Naive B cell (primary cell): Measurements from ENCODE around the gene SBK2. TPM values are rescaled to one million over a fixed set of nuclear protein-coding genes. Genes with fewer than 3 reads are reported as not detected.

Experiments used
- ATAC-seq, 2 donors: fragments of 150-1000 bp; cut with Tn5 transposase; 2 replicates each; pipeline ENCODE4 v1.10.0; 2021; ENCODE audit warnings: low read depth in 2 of 2, mild to moderate bottlenecking in 2 of 2, moderate library complexity in 2 of 2
- DNase-seq: peaks from one replicate; pipeline ENCODE4 v3.0.0; 2022
- H3K27ac Mint-ChIP-seq, 6 donors: one replicate each; pipeline ENCODE4 v1.8.0; 2020 to 2022; ENCODE audit warnings: mild to moderate bottlenecking in 6 of 6, mixed read lengths in 6 of 6, moderate library complexity in 5 of 6, inconsistent platforms in 2 of 6
- H3K27me3 Mint-ChIP-seq, 3 donors: one replicate each; pipeline ENCODE4 v1.8.0; 2021 to 2022; ENCODE audit warnings: mixed read lengths in 3 of 3, mild to moderate bottlenecking in 1 of 3
- H3K36me3 Mint-ChIP-seq, 2 donors: one replicate each; pipeline ENCODE4 v1.8.0; 2020 to 2022; ENCODE audit warnings: mixed read lengths in 2 of 2, inconsistent platforms in 1 of 2, mild to moderate bottlenecking in 1 of 2
- H3K4me1 Mint-ChIP-seq, 3 donors: one replicate each; pipeline ENCODE4 v1.8.0; 2020 to 2022; ENCODE audit warnings: mixed read lengths in 3 of 3, inconsistent platforms in 1 of 3, mild to moderate bottlenecking in 1 of 3, moderate library complexity in 1 of 3
- H3K4me3 Mint-ChIP-seq, 8 donors: one replicate each; pipeline ENCODE4 v1.8.0; 2020 to 2022; ENCODE audit warnings: mild to moderate bottlenecking in 8 of 8, mixed read lengths in 8 of 8, moderate library complexity in 8 of 8, inconsistent platforms in 2 of 8
- H3K9me3 Mint-ChIP-seq, 7 donors: one replicate each; pipeline ENCODE4 v1.8.0; 2020 to 2022; ENCODE audit warnings: mixed read lengths in 7 of 7, mild to moderate bottlenecking in 5 of 7, inconsistent platforms in 2 of 7, moderate library complexity in 1 of 7
- polyA plus RNA-seq, 6 donors: library from polyadenylated mRNA; unstranded; fragments of 300-500 nt; fragmentation: Illumina TruSeq; gene quantifications; one replicate each; pipeline ENCODE4 v1.2.3, GENCODE V29; 2021; ENCODE audit warnings: low read depth in 6 of 6

SBK2 gene
- polyA plus RNA-seq, 6 donors from 2014 or later = not detected

DNA sequence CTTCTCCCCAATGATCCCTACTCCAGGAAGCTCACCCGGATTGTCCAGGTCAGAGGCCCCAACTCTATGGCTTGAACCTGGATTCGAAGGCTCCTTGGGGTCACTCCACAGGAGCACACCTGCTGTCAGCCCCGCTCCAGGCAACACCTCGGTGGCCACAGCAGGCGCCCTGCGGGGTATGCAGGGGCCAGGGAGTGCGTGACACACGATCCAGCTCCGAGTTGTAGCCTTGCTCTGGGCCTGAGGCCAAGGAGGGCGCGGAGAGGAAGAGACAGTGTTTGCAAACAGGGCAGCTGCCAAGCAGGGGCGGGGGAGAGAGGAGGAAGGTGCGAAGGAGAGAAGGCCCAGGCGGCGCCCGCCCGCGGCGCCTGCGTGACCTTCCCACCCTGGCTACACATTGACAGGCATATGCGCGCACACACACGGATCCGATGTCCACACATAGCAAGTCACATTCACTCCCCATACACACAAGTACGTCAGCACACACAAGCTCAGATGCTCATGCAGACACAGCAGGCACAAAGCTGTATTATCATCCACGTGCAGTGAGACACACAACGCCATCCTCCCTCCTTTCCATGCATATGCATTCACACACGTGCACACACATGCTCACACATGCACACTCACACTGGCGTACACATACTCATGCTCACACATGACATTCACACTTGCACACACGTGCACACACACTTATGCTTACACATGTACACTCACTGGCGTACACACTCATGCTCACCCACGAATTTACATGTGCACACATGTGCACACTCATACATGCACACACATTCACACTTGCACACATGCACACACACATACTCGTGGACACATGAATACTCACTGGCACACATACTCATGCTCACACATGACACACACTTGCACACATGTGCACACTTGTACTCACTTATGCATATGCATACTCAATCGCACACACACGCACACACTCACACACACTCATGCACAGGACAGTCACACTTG, 10.4 kb downstream of the SBK2 start:
- no peaks in the 10 kb centered on the region for H3K36me3 Mint-ChIP-seq
- DNase-seq (no peak), ATAC-seq (no peak)
- H3K9me3 Mint-ChIP-seq = no peaks in the 10 kb centered on the region
- no peak overlapping the region for H3K4me3 Mint-ChIP-seq
- peaks cover 4 to 12% (median 8%) of the 10 kb centered on the region in 3 donors for H3K27me3 Mint-ChIP-seq
- no peak overlapping the region for H3K27ac Mint-ChIP-seq
- no peaks in the 10 kb centered on the region for H3K4me1 Mint-ChIP-seq

DNA sequence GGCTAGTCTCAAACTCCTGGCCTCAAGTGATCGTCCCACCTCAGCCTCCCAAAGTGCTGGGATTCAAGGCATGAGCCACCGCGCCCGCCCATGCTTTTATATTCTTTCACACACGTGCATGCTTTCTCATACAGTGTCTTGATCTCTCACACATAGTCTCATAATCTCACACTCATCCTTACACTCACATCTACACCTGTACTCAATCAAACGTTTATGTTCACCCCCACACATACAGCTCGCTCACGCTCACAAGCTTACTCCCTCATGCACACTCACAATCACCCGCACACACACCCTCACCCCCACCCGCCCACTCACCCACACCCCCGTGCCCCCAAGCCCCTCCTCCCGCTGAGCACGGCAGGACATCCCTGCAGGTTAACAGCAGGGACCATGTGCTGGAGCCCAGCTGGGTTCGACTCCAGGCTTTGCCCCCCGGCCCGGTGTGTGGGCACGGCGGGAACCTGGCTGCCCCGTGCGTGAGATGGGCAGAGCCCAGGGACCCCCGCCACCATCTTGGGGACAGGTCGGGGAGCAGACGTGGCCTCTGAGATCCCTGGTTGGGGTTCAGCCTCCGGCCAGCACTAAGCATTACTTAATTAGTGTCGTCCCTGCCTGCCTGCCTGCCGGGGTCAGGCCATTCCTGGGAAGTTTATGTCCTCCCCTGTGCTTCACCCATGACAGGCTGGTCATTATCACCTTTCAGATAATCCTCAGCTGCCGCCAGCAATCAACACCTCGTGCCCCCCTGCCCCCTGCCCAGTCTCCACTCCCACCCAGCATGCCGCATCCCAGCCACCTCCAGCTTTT, 11.4 kb downstream of the SBK2 start:
- DNase-seq = no peak
- Mint-ChIP-seq H3K4me1 (no peaks in the 10 kb centered on the region), H3K36me3 (no peaks in the 10 kb centered on the region), H3K27ac (peak overlapping the region in 1 of 6 donors; percentile 37), H3K4me3 (no peak overlapping the region), H3K9me3 (no peaks in the 10 kb centered on the region), H3K27me3 (peaks cover 4 to 12% (median 8%) of the 10 kb centered on the region in 3 donors)
- no peak for ATAC-seq

DNA sequence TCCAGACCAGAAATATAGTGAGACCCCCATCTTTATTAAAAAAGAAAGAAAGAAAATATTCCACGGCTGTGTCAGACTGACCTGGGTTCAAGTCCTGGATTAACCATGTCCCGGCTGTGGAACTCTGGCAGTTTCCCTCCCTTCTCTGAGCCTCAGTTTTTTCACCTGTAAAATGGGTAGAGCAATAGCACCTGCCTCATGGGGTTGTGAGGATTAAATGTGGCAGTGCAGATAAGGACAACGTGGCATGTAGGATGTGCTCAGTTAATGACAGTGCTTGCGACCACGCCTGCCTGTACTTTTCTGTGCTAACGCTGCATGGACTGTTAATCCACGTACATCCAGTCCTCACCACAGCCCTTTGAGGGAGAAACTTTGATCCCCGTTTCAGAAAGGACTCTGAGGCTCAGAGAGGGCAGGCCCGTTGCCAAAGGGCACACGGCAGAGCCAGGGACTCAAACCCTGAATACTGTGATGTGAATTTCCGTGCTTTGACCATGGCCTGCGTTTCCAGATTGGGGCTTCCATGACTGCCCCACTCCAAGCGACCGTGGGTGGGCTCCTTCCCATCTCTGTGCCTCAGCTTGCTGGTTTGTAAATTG, 16.1 kb downstream of the SBK2 start:
- peaks cover 7 to 12% (median 11%) of the 10 kb centered on the region in 3 donors for H3K4me1 Mint-ChIP-seq
- H3K27ac Mint-ChIP-seq = no peak overlapping the region
- H3K9me3 Mint-ChIP-seq = no peaks in the 10 kb centered on the region
- no peak overlapping the region for H3K4me3 Mint-ChIP-seq
- no peaks in the 10 kb centered on the region for H3K36me3 Mint-ChIP-seq
- H3K27me3 Mint-ChIP-seq = peaks cover 4 to 12% (median 8%) of the 10 kb centered on the region in 3 donors
- no peak for ATAC-seq
- no peak for DNase-seq

DNA sequence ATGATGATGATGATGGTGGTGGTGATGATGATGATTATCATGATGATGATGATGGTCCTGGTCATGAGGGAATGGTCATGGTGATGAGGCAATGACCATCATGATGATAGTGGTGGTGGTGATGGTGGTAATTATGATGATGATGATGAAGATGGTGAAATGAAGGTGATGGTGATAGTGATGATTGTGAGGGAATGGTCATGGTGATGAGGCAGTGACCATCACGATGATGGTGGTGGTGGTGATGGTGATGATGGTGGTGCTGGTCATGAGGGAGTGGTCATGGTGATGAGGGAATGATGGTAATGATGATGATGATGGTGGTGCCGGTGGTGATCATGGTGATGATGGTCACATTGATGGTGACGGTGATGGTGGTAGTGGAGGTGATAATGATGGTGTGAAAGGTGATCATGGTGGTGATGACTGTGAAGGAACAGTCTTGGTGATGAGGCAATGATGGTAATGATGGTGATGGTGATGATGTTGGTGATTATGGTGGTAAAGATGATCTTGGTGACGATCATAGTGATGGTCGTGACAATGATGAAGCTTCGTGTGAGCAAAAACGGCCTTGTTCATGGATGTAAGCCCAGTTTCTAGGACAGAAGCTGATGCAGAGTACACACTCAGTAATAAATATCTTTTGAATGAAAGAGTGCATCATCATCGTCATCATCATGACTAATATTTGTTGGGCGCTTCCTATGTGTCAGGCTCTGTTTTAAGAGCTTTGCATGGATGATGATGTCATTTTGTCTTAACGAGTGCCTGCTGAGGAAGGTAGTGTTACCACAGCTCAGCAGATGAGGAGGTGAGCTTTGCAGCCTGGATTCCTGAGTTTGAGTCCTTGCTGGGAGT, 17.3 kb downstream of the SBK2 start:
- Mint-ChIP-seq H3K27ac (no peak overlapping the region), H3K4me1 (peaks cover 7 to 12% (median 11%) of the 10 kb centered on the region in 3 donors), H3K4me3 (no peak overlapping the region), H3K9me3 (no peaks in the 10 kb centered on the region), H3K27me3 (peaks cover 0 to 4% (median 3%) of the 10 kb centered on the region in 3 donors), H3K36me3 (no peaks in the 10 kb centered on the region)
- DNase-seq (no peak), ATAC-seq (no peak)

DNA sequence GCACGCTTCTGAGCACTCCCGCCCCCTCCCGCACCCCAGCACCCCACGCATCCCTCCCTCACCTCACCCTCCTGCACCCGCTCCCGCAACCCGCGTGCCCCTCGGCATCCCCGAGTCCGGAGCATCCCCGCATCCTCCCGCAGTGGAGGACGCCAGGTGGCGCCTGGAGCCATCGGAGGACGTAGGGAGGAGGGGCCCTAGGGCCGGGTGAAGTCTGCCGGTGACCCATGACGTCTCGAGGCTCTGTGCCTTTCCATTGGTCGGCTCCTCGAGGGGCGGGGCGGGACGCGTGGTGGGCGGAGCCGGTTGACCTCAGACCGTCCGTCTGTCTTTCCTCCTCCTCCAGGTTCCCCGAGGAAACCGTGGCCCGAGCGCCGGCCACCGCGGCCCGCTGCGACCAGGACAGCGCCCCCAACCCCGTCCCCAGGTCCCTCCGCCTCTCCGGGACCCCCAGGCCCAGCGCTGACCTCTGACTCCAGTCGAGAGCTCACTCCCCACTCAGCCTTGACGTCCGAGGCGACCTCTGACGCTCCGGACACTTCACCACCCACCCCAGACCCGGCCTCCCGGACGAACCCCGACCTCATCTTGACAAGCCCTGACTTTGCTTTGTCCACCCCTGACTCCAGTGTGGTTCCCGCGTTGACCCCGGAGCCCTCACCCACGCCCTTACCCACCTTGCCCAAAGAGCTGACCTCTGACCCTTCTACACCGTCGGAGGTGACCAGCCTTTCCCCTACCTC, 19.9 kb downstream of the SBK2 start:
- DNase-seq = peak; percentile 88
- Mint-ChIP-seq H3K9me3 (no peaks in the 10 kb centered on the region), H3K4me3 (peak overlapping the region; percentile 81 to 95 (median 88)), H3K27ac (peak overlapping the region; percentile 86 to 97 (median 96)), H3K4me1 (peaks cover 7 to 12% (median 11%) of the 10 kb centered on the region in 3 donors), H3K27me3 (peaks cover 7 to 9% (median 8%) of the 10 kb centered on the region in 3 donors), H3K36me3 (no peaks in the 10 kb centered on the region)
- peak; percentile 99 for ATAC-seq

DNA sequence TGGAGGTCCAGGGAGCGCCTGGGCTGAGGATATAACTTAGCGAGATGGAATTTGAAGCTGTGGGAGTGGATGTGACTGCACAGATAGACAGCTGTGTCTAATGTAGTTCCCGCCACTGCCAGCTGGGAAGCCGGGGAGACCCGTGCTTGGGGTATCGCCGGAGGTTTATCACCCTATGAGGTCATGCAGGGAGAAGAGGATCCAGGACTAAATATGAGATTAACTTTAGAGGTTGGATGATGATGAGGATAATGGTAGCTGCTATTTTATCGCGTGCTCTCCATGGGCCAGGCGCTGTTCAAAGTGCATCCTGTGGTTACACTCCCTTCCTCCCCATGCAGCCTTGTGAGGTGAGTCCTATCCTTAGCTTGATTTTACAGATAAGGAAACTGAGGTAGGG, 28.8 kb downstream of the SBK2 start:
- DNase-seq = no peak
- Mint-ChIP-seq H3K36me3 (no peaks in the 10 kb centered on the region), H3K27ac (peak overlapping the region in 1 of 6 donors; percentile 80), H3K4me3 (no peak overlapping the region), H3K27me3 (peaks cover 0 to 22% (median 21%) of the 10 kb centered on the region in 3 donors), H3K4me1 (peaks cover 8 to 12% (median 11%) of the 10 kb centered on the region in 3 donors), H3K9me3 (no peaks in the 10 kb centered on the region)
- ATAC-seq = no peak

DNA sequence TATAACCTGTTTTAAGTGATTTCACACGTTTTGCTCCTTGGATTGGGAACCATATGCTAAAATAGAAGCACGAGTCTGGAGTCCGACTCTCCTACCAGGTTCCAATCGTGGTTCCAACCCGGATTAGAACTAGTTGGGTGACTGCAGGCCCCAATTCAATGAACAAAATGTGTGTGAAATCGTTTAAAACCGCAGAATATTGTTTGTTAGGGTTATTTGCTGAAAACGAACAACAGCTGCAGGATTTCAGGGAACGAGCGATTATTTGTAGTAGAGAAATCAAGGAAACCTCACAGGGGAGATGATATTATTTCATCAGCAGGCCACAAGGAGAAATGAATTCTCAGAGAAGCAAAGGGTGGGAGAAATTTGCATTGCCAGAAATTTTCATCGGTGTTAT, 32.0 kb downstream of the SBK2 start:
- H3K4me1 Mint-ChIP-seq = peaks cover 23 to 24% (median 24%) of the 10 kb centered on the region in 3 donors
- peaks cover 0 to 9% (median 6%) of the 10 kb centered on the region in 3 donors for H3K27me3 Mint-ChIP-seq
- no peak for DNase-seq
- H3K9me3 Mint-ChIP-seq = no peaks in the 10 kb centered on the region
- peak overlapping the region in 2 of 8 donors; percentile 15 to 40 for H3K4me3 Mint-ChIP-seq
- no peak overlapping the region for H3K27ac Mint-ChIP-seq
- no peak for ATAC-seq
- no peaks in the 10 kb centered on the region for H3K36me3 Mint-ChIP-seq

DNA sequence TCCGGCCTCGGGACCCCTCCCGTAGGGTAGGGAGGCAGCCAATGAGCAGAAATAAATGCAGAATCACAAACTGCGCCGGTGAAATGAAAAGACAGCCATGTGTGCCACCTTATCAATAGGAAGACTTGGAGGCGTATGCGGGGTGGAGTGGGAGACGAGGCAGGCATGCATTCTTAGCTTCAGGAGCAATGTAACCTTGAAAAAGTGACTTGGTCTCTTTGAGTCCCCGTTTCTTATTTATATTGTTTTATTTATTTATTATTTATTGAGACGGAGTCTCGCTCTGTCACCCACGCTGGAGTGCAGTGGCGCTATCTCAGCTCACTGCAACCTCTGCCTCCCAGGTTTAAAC, 32.7 kb downstream of the SBK2 start:
- Mint-ChIP-seq H3K27ac (peak overlapping the region in 5 of 6 donors; percentile 71 to 99 (median 97)), H3K9me3 (no peaks in the 10 kb centered on the region), H3K4me3 (peak overlapping the region in 7 of 8 donors; percentile 83 to 96 (median 90))

DNA sequence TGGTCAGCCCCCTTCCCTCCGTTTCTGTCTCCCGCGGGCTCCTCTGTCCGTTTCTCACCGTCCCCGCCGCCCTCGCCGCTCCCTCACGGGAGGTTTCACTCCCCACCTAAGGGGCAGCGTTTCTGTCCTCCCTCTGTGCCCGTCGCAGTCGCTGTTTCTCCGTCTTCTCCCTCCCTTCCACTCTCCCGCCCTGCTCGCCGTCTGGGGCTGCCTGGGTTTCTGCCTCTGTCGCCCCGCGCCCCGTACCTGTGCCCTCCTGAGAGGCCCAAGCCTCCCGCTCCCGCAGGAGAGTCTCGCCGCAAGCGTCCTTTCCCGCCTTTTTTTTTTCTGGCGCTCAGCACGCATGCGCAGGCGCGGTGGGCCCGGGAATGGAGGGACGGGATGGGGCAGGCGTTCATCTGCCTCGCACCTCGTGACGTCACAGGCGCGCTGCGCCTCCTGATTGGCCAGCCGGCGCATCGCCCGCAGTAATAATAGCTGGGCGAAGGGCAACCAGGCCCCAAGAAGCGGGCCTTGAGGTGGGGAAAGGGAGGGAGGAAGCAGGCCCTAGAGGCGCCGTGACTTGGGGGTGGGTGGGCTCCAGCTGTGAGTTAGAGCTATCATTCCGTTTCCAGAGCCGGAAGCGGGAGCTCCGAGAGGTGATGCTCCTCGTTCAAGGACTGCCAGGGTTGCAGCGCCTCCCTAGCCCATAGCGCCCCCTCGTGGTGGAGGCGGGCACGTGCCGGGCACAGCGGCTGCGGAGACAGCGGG, 33.3 kb downstream of the SBK2 start:
- H3K9me3 Mint-ChIP-seq = no peaks in the 10 kb centered on the region
- no peaks in the 10 kb centered on the region for H3K36me3 Mint-ChIP-seq
- peak overlapping the region; percentile 71 to 99 (median 97) for H3K27ac Mint-ChIP-seq
- ATAC-seq (peak; percentile 93 to 95), DNase-seq (peak; percentile 93)
- peaks cover 0 to 9% (median 6%) of the 10 kb centered on the region in 3 donors for H3K27me3 Mint-ChIP-seq
- peak overlapping the region; percentile 84 to 96 (median 92) for H3K4me3 Mint-ChIP-seq
- H3K4me1 Mint-ChIP-seq = peaks cover 27 to 33% (median 30%) of the 10 kb centered on the region in 3 donors

More for the DNA sequence above, 32.7 kb downstream of the SBK2 start:
- DNase-seq = no peak
- Mint-ChIP-seq H3K27me3 (peaks cover 0 to 9% (median 6%) of the 10 kb centered on the region in 3 donors), H3K4me1 (peaks cover 25 to 31% (median 30%) of the 10 kb centered on the region in 3 donors), H3K36me3 (no peaks in the 10 kb centered on the region)
- ATAC-seq = no peak

DNA sequence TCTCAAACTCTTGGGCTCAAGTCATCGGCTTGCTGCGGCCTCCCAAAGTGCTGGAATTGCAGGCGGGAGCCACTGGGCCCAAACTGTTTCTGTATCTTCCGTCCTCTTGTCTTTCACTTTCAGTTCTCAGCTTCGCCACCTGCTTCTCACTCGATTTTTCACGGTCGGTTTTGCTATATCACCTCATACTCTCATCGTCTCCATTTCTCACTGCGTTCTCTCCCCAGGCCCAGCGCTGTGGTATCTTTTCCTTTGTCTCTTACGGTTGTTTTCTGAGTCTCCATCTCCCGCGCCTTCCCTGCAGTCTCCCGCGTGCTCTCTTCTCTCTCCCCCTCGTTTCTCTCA, 33.8 kb downstream of the SBK2 start:
- no peaks in the 10 kb centered on the region for H3K36me3 Mint-ChIP-seq
- no peak for ATAC-seq
- peaks cover 27 to 33% (median 30%) of the 10 kb centered on the region in 3 donors for H3K4me1 Mint-ChIP-seq
- H3K27ac Mint-ChIP-seq = peak overlapping the region; percentile 71 to 99 (median 96)
- peaks cover 0 to 8% (median 6%) of the 10 kb centered on the region in 3 donors for H3K27me3 Mint-ChIP-seq
- H3K4me3 Mint-ChIP-seq = peak overlapping the region; percentile 84 to 96 (median 92)
- DNase-seq = no peak
- no peaks in the 10 kb centered on the region for H3K9me3 Mint-ChIP-seq

DNA sequence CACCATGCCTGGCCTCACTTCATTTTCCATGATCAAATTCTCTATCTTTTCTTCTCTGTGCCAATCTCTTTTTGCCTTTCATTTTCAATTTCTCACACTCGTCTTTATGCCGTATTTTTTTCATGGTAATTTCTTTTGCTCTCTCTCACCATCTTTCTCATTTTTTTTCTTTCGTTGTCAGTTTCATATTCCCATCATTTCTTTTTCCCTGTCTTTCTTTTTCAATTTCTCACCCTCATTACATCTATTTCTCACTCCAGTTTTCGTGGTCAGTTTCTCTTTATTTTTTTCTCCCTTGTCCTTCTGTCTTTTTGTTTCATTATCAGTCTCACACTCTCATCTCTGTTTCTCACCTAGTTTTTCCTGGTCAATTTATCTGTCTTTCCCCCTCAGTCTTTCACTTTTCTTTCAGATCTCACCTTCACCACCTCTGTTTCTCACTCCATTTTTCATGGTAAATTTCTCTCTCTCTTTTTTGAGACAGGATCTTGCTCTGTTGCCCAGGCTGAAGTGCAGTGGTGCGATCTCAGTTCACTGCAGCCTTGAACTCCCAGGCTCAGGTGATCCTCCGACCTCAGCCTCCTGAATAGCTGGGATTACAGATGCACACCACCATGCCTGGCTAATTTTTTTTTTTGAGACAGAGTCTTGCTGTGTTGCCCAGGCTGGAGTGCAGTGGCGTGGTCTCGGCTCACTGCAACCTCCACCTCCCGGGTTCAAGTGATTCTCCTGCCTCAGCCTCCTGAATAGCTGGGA, 34.6 kb downstream of the SBK2 start:
- Mint-ChIP-seq H3K4me3 (peak overlapping the region in 7 of 8 donors; percentile 52 to 96 (median 91)), H3K36me3 (no peaks in the 10 kb centered on the region), H3K27me3 (peaks cover 0 to under 1% (median 0%) of the 10 kb centered on the region in 3 donors), H3K9me3 (no peaks in the 10 kb centered on the region), H3K4me1 (peaks cover 27 to 33% (median 30%) of the 10 kb centered on the region in 3 donors), H3K27ac (peak overlapping the region in 5 of 6 donors; percentile 60 to 99 (median 74))
- ATAC-seq (no peak), DNase-seq (no peak)
